DMS153 treated with DMSO at 0.1 percent for 48 hours (cell line): ENCODE measurements around the gene SPATA24.
"Not testable (repeated sequence)": the region's sequence is repeated elsewhere in the genome, so short reads cannot be mapped to it uniquely, and the experiment has no call there.

Experiments
- DNase-seq: peaks from one replicate; lab custom pipeline; 2025; ENCODE audit not compliant: unreplicated experiment; lab: John Stamatoyannopoulos, UW

SPATA24 gene

GRCh38 chr5:139417214-139417613, 13.3 kb upstream of the SPATA24 start:
- DNase-seq = no peak

- no peak for DNase-seq
These were observed 12.8 kb upstream of the SPATA24 start for GRCh38 chr5:139416651-139417050.

GRCh38 chr5:139415869-139416268, 12.0 kb upstream of the SPATA24 start:
- DNase-seq = no peak

- no peak for DNase-seq
These were observed 11.5 kb upstream of the SPATA24 start for GRCh38 chr5:139415221-139415861.

- no peak for DNase-seq
These were observed 10.8 kb upstream of the SPATA24 start for GRCh38 chr5:139414581-139415130.

- DNase-seq = no peak
These were observed 10.1 kb upstream of the SPATA24 start for GRCh38 chr5:139413963-139414362.

- DNase-seq = no peak
These were observed 9.3 kb upstream of the SPATA24 start for GRCh38 chr5:139413153-139413552.

- DNase-seq = no peak
These were observed 7.3 kb upstream of the SPATA24 start for GRCh38 chr5:139410993-139411828.

GRCh38 chr5:139410121-139410992, 6.5 kb upstream of the SPATA24 start:
- no peak for DNase-seq

- DNase-seq = not testable (repeated sequence)
These were observed 5.2 kb upstream of the SPATA24 start for GRCh38 chr5:139409116-139409515.

- DNase-seq = no peak
These were observed 4.3 kb upstream of the SPATA24 start for GRCh38 chr5:139408191-139408590.

GRCh38 chr5:139407517-139407916, 3.6 kb upstream of the SPATA24 start:
- DNase-seq = no peak

- no peak for DNase-seq
These were observed 3.1 kb upstream of the SPATA24 start for GRCh38 chr5:139406963-139407362.

- no peak for DNase-seq
These were observed 573 bp upstream of the SPATA24 start for GRCh38 chr5:139404484-139404840.

- no peak for DNase-seq
These were observed 487 bp downstream of the SPATA24 start for GRCh38 chr5:139403418-139403786.

- no peak for DNase-seq
These were observed 1.2 kb downstream of the SPATA24 start for GRCh38 chr5:139402561-139403158.

- no peak for DNase-seq
These were observed 2.3 kb downstream of the SPATA24 start for GRCh38 chr5:139401546-139401945.

GRCh38 chr5:139399501-139400121, 4.3 kb downstream of the SPATA24 start:
- no peak for DNase-seq

- DNase-seq = no peak
These were observed 6.0 kb downstream of the SPATA24 start for GRCh38 chr5:139397921-139398320.

GRCh38 chr5:139396691-139397090, 7.2 kb downstream of the SPATA24 start:
- DNase-seq = no peak
